Measurements from ENCODE around the gene CDC42EP5.

The CDC42EP5 gene

DNA sequence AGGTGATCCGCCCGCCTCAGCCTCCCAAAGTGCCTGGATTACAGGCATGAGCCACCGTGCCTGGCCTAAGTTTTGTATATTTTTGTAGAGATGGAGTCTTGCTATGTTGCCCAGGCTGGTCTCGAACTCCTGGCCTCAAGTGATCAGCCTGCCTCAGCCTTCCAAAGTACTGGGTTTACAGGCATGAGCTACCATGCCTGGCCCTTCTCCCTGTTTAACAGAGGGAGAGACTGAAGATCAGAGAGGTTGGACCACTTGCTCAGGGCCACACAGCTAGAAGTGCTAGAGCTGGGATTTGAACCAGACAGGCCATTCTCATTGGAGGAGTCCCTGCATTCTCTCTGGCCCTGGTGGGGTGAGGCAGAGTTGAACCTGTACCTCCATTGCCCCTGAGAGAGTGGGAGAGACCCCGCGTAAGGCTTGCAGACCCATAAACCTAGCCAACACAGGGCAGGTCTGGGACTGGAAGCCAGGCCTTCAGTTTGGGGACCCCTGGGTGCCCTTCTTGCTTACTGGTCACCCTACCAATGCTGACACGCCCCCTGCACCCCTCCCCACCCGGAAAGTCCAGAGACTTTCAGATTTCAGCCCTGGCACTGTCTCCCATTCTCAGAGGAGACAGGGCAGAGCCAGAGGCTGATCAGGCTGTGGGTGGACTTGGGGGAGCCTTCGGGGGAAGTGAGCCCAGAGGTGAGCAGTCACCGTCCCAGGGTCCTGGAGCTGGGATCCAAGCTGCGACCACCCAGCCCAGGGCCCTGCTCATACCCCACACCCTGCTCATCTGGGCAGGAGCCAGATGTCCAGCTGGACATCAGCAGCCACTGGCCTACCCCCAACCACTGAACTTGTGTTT is 44.5 kb downstream of the CDC42EP5 start:
- DNase-seq (ENCODE audit: low read depth in 2 of 2) = no peak

DNA sequence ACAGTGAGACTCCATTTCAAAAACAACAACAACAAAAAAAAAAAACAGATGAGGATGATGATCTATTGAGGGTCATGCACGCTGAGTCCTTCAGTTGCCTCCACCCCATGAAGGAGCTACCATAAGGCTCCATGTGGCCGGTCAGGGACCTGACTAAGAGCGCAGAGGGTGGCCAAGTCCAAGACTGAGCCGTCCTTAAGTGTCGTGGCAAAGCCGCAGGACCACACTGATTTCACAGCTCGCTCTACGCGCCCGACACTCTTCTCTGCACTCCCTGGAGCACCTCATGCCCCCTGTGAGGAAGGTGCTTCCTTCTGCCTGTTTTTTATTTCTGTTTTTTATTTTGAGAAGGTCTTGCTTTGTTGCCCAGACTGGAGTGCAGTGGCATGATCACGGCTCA is 45.5 kb downstream of the CDC42EP5 start:
- DNase-seq (ENCODE audit: low read depth in 2 of 2) = no peak

DNA sequence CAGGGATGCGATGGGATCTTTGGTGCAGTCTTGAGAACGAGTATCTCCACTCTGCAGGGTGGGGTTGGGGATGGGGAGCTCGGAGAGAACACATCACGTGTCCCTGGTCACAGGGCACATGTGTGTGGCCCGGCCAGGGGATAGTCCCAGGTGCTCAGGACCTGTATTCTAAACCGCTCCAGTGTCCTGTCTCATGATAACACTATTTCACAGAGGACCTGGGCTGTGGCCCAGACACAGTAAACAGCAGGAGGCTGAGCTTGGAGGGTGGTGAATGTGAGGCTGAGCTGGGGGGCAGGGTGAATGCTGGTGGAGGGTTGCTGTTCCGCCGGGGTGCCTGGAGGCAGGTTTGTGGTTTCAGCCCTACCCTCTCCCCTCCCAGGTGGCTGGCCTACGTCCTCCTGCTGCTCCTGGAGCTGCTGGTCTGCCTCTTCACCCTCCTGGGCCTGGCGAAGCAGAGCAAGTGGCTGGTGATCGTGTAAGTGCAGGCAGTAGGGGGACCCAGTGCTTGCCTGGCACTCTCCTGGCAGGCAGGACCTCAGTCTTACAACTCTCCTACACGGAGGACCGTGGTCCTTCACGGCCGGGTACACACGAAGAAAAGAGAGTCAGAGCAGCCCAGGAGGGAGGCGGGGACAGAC is 46.7 kb downstream of the CDC42EP5 start:
- DNase-seq (ENCODE audit: low read depth in 2 of 2) = no peak

DNA sequence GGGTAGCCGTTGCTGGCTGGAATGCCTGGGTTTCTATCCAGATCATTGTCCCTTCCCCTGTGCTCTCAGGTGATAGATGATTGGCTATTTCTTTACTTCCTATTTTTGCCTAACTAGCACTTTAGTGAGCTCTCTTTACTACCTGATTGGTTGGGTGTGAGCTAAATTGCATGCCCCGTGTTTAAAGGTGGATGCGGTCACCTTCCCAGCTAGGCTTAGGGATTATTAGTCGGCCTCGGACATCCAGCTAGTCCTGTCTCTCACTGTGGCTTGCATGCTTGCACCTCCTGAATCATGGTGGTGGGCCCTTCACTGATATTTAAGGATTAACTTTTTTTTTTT is 47.7 kb downstream of the CDC42EP5 start:
- no peak for DNase-seq (ENCODE audit: low read depth in 2 of 2)

DNA sequence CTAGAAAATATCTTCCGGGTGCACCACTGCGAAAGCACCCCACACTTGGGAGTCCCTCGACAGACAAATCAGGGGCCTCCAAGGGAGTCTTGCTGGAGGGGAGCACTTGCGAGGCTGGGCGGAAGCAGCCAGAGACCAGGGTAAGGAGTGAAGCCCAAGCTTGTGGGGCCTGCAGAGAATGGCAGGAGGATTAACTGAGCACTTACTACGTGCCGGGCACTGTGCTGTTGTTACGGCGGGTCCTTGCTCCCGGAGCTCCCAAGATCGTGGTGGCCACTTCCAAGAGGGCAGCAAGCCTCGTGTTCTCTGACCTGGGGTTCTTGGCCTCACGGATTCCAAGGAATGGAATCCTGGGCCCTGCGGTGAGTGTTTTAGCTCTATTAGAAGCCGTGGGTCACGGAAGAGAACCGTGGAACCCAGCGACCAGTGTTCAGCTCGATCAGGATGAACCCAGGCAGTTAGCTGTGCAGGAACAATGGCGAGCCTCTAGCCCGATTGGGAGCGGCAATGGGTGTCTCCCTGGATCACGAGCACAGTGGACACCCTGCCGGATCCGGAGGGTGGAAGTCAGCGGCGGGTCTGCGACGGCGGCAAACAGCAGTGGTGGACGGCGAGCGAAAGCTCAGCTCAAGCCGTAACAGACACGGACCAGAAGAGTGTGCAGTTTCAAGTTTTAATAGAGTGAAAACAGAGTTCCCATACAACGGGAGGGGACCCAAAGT is 48.3 kb downstream of the CDC42EP5 start:
- DNase-seq (ENCODE audit: low read depth in 2 of 2) = no peak

DNA sequence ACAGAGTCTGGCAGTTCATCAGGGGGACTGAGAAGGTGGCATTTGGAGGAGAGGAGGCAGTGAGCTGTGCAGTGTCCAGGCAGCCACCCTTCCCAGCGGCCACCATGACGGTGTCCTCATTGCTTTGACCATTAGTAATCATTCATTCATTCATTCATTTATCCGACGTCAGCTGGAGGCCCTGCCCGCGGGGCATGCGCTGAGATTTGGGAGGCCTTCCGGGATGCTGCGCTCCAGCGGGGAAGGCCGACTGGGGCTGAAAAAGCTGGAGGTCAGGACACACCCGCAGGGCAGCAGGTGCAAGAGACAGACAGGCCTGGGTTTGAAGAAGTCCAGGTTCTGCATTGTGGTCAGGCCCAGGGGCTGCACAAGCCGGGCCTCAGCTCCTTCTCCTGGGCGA is 48.9 kb downstream of the CDC42EP5 start:
- DNase-seq (ENCODE audit: low read depth in 2 of 2) = no peak

DNA sequence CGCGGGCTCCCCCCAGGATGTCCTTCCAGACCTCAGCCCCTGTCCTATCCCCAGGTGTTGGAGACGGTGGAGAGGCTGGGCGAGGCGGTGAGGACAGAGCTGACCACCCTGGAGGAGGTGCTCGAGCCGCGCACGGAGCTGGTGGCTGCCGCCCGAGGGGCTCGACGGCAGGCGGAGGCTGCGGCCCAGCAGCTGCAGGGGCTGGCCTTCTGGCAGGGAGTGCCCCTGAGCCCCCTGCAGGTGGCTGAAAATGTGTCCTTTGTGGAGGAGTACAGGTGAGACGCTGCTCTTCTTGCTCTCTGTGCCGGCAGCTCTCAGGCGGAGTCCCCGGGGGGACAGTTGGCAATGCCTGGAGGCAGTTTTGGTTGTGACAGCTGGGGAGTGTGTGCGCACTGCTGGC is 51.0 kb downstream of the CDC42EP5 start:
- DNase-seq (ENCODE audit: low read depth in 2 of 2) = no peak

DNA sequence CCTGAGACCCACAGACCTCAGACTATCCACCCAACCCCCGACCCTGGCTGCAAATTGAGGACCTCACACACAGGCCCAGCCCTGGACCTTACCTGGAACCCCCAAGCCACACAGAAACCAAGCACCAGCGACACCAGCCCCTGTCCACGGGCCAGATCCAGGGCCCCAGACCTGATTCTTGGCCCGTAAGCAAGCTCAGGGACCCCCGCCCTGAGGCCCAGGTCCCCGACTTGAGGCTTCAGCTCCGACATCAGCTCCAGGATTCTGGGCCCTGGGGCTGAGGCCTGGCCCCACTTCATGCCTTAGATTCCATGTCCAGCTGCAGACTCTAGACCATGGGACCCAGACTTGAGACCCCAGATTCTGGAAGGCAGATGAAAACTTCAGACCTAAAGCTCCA is 51.6 kb downstream of the CDC42EP5 start:
- DNase-seq (ENCODE audit: low read depth in 2 of 2) = no peak

DNA sequence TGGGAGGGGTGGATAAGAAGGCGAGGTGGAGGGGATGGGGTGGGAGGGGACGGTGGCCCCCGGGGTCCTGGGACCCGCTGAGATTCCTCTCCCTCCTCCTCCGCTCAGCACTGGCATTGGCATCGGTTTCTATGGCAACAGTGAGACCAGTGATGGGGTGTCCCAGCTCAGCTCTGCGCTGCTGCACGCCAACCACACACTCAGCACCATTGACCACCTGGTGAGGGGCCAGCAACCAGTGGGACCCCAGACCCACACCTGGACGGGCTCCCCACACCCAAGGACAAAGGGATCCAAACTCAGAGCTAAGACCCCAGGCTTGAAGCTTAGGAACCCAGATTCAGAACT is 52.0 kb downstream of the CDC42EP5 start:
- DNase-seq (ENCODE audit: low read depth in 2 of 2) = no peak

DNA sequence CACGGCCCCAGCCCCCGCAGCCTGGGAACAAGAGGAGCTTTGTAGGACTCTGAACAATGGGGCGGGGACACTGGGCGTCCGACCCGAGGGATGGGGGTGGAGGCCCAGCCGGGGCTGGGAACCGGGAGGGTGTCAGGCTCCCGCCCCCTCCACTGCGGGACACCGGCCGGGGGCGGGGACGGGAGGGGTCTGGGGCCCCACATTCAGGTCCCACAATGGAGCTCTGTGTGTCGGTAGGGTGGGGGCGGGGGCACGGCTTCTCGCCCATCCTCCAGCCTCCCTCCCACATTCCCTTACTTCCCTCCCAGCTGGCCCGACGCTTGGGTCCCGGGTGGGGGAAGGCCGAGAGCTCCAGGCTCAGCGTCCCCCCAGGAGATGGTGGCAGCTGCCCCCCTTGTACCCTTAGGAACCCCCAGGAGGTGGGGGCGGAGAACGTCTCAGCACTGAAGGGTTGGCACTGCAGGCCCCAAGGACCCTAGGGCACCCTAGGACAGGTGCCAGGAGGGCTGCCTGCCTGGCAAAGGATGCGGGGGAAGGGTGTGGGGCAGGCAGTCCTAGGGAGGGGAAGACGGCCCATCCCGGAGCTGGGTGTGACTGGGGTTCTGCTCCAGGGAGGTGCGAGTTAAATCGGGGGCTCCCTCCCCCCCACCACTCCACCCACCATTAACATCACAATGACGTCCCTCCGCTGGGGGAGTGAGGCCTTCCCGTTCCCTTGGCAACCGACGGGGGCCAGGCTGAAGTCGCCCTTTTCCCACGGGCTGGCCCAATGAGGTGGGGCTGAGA is 52.5 kb downstream of the CDC42EP5 start:
- no peak for DNase-seq (ENCODE audit: low read depth in 2 of 2)

DNA sequence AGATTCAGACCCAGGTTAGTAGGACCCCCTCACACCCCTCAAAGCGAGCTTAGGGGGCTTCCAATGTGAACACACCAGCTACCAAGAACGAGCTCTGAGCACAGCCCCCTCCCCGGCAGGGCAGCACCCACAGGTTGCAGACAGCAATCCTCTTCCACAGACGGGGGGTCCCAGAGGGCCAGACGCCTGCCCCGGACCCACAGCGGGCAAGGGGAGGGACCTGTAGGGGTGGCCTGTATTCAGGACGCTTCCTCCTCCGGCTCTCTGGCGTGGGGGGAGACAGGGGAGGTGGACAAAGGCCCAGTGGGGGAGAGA is 53.1 kb downstream of the CDC42EP5 start:
- DNase-seq (ENCODE audit: low read depth in 2 of 2) = no peak

DNA sequence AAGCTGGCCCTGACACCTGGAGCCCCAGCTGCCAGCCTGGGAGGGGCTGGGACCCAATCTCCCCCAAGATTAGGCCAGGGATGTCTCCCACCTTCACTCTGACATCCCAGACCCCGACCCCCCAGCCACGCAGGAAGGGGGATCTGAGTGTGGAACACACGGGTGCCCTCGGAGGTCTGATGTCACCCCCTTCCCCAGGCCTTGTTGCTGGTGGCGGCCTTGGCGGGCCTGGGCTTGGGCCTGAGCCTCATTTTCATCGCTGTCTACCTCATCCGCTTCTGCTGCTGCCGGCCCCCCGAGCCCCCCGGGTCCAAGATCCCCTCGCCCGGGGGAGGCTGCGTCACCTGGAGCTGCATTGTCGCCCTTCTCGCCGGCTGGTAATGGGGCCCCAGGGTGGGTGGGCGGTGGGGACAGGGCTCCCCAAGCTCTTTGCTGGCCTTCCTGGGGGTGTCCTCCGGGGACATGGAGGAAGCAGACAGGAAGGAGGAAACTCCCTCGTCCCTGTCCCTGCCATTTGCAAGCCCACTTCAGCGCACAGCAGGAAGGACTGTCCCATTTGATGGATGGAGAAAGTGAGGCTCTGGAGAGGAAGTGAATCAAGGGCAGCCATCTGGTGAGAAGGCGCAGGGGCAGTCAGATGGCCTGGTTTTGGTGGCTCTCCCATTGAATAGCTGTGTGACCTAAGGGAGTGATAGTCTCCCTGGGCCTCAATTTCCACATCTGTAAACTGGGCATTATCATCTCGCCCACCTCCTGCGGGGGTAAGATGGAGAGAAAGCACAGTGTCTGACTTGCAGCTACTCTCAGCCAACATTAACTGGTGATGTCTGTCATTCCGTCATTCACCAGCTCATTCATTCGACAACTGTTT is 53.9 kb downstream of the CDC42EP5 start:
- no peak for DNase-seq (ENCODE audit: low read depth in 2 of 2)

DNA sequence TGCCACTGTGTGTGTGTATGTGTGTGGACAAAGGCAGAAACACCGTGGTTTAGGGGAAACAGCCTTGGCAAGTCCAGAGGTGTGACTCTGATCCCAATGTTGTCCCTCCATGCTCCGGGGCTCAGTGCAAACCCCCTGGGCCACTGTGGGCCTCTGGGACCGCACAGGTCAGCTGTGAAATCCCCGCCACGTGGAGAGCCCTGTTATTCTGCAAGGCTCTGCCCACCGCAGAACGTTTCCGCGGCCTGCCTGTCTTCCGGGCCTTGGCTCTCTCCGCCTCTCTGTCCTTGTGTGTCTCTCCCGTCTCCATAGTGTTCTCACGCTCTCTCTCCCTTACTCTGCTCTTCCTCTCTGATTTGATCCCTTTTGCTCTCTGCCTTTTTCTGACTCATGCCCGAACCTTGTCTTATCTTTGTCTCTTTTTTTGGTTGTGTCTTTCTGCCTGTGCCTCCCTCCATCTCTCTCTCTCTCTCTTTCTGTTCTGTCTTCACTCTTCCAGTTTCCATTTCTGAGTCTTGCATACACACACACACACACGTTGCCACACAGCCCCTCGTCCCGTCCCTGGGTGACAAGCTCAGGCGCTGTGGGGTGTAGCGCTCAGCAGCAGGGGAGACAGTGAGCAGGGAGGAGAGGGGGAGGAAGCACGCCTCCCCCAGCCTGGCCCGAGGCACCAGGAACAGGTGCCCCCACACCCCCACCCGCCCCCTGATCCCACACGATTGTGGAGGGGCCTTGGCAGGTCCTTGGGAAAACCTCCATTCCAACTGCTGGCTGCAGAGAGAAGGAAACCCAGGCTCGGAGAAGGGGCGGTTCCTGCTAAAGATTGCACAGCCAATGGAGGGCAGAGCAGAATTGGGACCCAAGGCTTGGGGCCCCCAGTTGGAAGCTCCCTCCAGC is 54.8 kb downstream of the CDC42EP5 start:
- DNase-seq (ENCODE audit: low read depth in 2 of 2) = no peak

DNA sequence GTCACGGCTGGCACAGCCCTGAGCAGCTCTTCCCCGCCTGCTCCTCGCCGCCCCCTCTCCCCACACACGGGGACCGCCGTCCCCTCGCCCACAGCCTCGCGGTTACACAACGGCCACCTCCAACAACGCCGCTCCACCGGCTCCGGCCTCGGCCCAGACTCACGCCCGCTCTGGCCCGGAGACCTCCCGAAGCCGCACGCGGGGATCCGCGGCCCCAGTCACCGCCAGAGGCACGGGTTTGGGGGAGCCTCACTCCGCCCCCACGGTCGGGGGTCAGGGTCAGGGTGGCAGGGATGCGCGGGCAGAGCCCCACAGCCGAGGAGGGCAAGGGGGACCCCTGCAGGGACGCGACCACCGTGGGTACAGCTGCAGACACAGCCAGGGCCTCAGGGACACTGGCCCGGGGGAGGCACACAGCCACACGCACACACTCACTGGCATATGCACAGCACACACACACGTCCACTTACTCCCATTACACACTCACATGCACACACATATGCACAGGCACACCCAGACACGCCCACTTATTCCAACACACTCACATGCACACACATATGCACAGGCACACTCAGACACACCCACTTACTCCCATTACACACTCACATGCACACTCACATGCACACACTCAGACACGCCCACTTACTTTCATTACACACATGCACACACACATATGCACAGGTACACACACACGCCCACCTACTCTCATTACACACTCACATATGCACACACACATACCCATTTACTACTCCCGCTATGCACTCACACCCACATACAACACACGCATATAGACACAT is 56.2 kb downstream of the CDC42EP5 start:
- no peak for DNase-seq (ENCODE audit: low read depth in 2 of 2)

DNA sequence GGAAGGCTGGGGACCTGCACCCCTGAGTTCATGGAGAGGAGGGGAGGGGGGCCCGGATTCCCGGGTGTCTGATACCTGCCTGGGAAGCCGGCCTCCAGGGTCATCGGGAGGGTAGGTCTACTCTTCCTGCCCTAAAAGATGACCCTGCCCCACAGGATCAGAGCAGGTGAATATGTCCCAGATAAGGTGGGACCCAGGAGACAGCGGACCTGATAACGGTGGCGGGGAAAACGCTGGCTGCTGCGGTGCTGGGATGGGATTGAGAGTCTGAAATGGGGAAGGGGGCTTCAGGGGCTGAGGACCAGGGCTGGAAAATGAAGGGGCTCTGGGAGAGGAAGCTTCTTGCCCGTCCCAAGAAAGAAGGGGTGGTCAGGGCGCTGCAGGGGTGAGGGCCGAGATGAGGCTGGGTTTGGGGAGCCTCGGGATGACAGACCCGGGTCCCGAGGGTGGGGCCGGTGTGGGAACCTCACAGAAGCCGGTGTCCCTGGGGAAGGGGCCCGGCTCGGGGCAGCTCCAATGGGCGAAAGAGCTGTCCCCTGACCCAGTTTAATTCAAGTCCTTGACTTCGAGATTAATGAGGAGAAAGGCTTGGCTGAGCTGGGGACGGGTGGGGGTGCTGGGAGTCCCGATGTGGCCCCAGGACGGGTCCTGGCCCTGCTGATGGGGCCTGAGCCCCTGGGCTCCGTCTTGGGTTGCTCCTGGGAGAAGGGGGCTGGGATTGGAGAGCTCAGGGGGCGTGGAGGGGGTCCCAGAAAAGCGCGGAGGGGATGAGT is 57.0 kb downstream of the CDC42EP5 start:
- DNase-seq (ENCODE audit: low read depth in 2 of 2) = no peak

DNA sequence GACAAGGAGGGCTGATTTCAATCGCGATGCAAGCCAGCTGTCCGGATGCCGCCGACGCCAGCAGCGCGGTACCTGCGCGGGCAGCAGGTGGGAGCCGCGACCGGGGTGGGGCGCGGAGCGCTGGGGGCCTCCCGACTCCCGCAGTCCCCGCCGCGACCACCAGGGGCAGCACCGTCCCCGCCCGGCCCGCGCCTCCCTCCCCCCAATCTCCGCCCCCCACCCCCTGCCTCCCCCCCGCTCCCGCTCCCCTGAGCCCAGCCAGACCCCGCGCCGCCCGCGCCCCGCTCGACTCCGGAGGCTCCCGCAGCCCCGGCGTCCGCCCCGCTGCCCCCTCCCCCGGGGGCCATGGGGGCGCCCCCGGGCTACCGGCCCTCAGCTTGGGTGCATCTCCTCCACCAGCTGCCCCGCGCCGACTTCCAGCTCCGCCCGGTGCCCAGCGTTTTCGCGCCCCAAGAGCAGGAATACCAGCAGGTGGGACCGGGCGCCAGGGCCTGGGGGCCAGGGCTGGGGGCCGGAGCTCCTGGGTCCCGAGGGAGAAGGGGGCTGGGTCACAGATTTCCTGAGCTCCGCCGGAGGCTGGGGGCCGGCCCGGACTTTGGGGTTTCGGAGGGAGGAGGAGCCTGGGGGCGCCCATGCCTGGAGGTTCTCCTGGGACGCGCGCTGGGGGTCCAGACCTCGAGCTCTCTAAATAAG is 57.7 kb downstream of the CDC42EP5 start, which contains the start of gene TTYH1:
TSS of gene TTYH1 (plus strand) at position 257 of the 693 bp plus-strand sequence. CDS start at position 346, 89 bp downstream.
- DNase-seq (ENCODE audit: low read depth in 2 of 2) = peak; percentile 12 to 23

Measured in stimulated activated CD8-positive, alpha-beta memory T cell treated with anti-CD3 and anti-CD28 coated beads, Interleukin-7, amount 100 ng/mL, for 1 hour (primary cell).